Inferior parietal cortex (tissue), 1 donor: ENCODE results near the gene SYT1.

Source experiments
- DNase-seq: peaks from one replicate; pipeline ENCODE4 v3.0.0-alpha.2; 2016; ENCODE audit errors: extremely low spot score

Gene SYT1

GRCh38 chr12:78891646-78892353, 27.2 kb downstream of the SYT1 start:
- no peak for DNase-seq

- peak; percentile 63 for DNase-seq
These were observed 33.8 kb downstream of the SYT1 start for GRCh38 chr12:78898416-78898815.

- DNase-seq = no peak
These were observed 50.3 kb downstream of the SYT1 start for GRCh38 chr12:78914859-78915331.

- no peak for DNase-seq
These were observed 52.4 kb downstream of the SYT1 start for GRCh38 chr12:78916845-78917480.

- no peak for DNase-seq
These were observed 52.9 kb downstream of the SYT1 start for GRCh38 chr12:78917513-78917912.

- no peak for DNase-seq
These were observed 53.7 kb downstream of the SYT1 start for GRCh38 chr12:78918268-78918667.

- DNase-seq = no peak
These were observed 63.9 kb downstream of the SYT1 start for GRCh38 chr12:78928200-78929074.

GRCh38 chr12:78929075-78929418, 64.5 kb downstream of the SYT1 start:
- no peak for DNase-seq

- DNase-seq = peak; percentile 42
These were observed 67.0 kb downstream of the SYT1 start for GRCh38 chr12:78931466-78931990.

GRCh38 chr12:78933014-78933413, 68.4 kb downstream of the SYT1 start:
- no peak for DNase-seq

GRCh38 chr12:78938341-78939084, 73.9 kb downstream of the SYT1 start:
- no peak for DNase-seq

- no peak for DNase-seq
These were observed 85.0 kb downstream of the SYT1 start for GRCh38 chr12:78949532-78949931.

GRCh38 chr12:78951803-78952551, 87.4 kb downstream of the SYT1 start:
- DNase-seq = peak; percentile 36

GRCh38 chr12:78952552-78952929, 88.0 kb downstream of the SYT1 start:
- no peak for DNase-seq

- DNase-seq = no peak
These were observed 94.4 kb downstream of the SYT1 start for GRCh38 chr12:78958941-78959340.

GRCh38 chr12:78959556-78959955, 95.0 kb downstream of the SYT1 start:
- no peak for DNase-seq

- no peak for DNase-seq
These were observed 96.6 kb downstream of the SYT1 start for GRCh38 chr12:78961171-78961570.

- no peak for DNase-seq
These were observed 99.1 kb downstream of the SYT1 start for GRCh38 chr12:78963439-78964227.

GRCh38 chr12:78964521-78964920, 99.9 kb downstream of the SYT1 start:
- DNase-seq = no peak

- no peak for DNase-seq
These were observed 101.5 kb downstream of the SYT1 start for GRCh38 chr12:78966062-78966461.
